GM06990 (cell line): Measurements from ENCODE around the gene SEPTIN2.

Source experiments
- DNase-seq: peaks from one replicate; pipeline ENCODE4 v3.0.0-alpha.2; 2011; ENCODE audit not compliant: insufficient read length; ENCODE audit errors: extremely low read depth
- H3K27me3 ChIP-seq: replicated peaks from 2 replicates; pipeline ENCODE4 v1.6.0; 2011; ENCODE audit warnings: low read length; ENCODE audit not compliant: control insufficient read depth, insufficient read depth
- H3K36me3 ChIP-seq: 2 replicates; pipeline ENCODE4 v1.5.1; 2011; ENCODE audit warnings: low read length; ENCODE audit not compliant: control insufficient read depth, insufficient read depth
- H3K4me3 ChIP-seq: replicated peaks from 2 replicates; pipeline ENCODE4 v1.5.1; 2011; ENCODE audit warnings: low read depth, mild to moderate bottlenecking, control low read depth, low read length
- CTCF ChIP-seq: IDR thresholded peaks from 2 replicates; pipeline ENCODE4 v1.5.1; 2011; ENCODE audit warnings: low read length, control low read depth, mild to moderate bottlenecking, inconsistent platforms; ENCODE audit not compliant: insufficient read depth, poor library complexity, severe bottlenecking

The SEPTIN2 gene

DNA sequence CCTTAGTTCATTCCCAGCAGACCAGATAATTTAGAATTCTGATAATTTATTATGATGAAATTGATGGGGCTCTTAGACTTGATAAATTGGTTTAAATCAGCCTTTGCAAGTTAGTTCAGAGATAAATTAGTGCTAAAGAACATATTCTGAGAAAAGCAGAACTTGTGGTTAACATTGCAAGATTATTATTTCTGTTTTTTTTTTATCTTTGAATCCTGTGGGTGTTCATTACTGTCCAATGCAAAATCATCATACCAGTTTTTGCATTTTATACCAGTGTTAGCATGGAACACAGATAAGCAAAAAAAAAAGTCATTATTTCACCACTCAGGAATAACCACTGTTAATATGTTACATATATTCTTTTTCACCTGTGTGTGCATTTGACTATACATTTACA, 9.1 kb downstream of the SEPTIN2 start:
- Histone ChIP-seq H3K4me3 (no peak overlapping the region), H3K36me3 (peaks cover 10% of the 10 kb centered on the region), H3K27me3 (no peaks in the 10 kb centered on the region)
- no peak for TF ChIP-seq CTCF
- DNase-seq = no peak

DNA sequence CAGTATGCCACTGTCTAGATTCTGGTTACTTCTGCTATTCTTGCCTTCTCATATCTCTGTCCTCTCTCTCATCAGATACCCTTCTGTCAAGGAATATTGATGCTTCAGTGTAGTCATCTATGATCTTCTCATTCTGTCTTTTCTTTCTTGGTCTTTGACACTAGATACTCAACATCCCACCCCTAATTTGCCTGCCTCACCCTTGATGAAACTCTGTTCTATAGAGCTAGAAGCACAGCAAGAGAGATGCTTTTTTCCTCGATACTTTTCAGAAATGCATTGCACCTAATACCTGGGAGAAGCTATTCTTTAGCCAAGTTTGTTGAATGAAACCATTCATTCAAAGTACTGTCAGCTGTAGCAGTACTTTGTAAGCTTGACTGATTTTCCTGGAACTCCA, 9.5 kb downstream of the SEPTIN2 start:
- peaks cover 10% of the 10 kb centered on the region for H3K36me3 ChIP-seq
- H3K4me3 ChIP-seq = no peak overlapping the region
- no peak for DNase-seq
- H3K27me3 ChIP-seq = no peaks in the 10 kb centered on the region
- TF ChIP-seq CTCF = no peak

DNA sequence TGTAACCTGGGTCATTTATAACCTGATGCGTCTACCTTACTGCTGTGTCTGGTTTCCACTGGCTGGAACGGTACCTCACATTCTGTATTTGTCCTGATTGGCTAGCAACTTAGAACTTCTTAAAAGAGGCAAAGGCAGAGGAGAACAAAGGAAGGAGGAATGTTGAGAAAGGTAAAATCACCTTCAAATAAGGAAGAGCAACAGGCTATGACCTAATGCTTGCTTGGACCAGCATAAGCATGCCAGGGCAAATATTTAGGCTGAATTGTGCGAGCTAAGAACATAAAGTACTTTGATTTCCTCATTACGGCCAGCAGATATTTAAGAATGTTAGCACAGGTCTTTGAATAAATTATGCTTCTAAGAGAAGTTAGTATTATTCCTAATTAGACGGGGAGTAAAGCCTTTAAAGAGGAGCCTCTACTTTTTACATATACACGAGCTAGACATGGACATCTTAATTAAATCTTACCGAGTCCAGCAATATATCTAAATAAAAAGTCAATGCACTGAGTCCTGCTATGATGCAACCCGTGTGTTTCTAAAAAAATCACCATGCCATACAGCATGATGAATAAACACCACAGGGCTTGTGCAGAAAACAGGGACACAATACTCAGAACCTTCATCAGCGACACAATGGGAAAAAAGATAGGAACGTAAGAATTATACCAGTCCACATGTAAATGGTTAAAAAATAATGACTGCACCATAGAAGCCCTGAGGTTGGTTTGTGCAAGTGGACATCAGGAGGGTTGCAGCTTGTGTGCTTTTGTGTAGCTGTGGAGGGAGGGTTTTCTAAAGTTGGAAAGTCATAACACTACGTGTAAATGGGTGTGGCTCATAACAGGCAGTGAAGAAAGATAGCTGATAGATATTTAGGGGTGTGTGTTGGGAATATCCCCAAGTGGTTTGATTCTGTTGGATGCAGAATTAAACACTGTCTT, 14.2 kb downstream of the SEPTIN2 start:
- H3K4me3 ChIP-seq = no peak overlapping the region
- H3K27me3 ChIP-seq = no peaks in the 10 kb centered on the region
- DNase-seq = no peak
- no peak for TF ChIP-seq CTCF
- H3K36me3 ChIP-seq = peaks cover 11% of the 10 kb centered on the region

DNA sequence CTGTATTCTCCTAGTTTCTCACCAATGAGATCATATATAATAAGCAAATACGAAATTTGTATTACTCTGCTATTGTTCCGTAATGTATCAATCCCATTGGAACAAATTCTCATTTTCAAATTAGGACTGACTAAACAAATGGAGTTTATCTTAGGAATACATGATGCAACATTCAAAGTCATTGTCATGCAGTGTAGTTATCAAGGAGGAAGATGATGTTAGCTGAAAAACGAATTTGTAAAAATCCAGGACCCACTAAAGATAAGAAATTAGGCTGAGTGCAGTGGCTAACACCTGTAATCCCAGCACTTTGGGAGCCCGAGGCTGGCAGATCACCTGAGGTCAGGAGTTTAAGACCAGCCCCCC, 14.9 kb downstream of the SEPTIN2 start:
- peaks cover 11% of the 10 kb centered on the region for H3K36me3 ChIP-seq
- no peak for TF ChIP-seq CTCF
- no peak overlapping the region for H3K4me3 ChIP-seq
- no peak for DNase-seq
- H3K27me3 ChIP-seq = no peaks in the 10 kb centered on the region

DNA sequence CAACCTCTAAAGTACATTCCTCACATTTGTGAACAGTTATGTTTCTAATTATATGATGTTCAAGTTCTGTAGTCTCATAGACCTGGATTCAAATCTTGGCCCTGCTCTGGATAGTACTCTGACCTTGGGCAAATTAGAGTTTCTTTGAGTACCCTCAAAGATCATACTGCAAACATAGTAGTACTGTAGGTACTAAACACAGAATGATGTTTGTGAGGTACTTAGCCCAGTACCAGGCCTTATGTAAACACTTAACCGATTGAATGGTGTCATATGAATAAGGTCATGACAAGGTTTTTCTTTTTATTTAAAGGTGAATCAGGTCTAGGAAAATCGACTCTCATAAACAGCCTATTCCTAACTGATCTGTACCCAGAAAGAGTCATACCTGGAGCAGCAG, 19.1 kb downstream of the SEPTIN2 start:
- no peak for TF ChIP-seq CTCF
- DNase-seq = no peak
- Histone ChIP-seq H3K27me3 (no peaks in the 10 kb centered on the region), H3K4me3 (no peak overlapping the region), H3K36me3 (peaks cover 7% of the 10 kb centered on the region)
